K562 (cell line): ENCODE results near the gene ARHGAP8.

Source experiments
- ETV6 ChIP-seq, 3 experiments: fragments of 150-350 bp in 1 of 3; sonication (generic) in 1 of 3; formaldehyde crosslinking in 1 of 3; IDR thresholded peaks; 2 replicates each; pipeline versions ENCODE4 v1.6.1 to v1.8.0; 2014 to 2022; ENCODE audit warnings: borderline replicate concordance in 2 of 3, low read depth in 2 of 3, antibody characterized with exemption in 1 of 3, low read length in 1 of 3, mild to moderate bottlenecking in 1 of 3, missing genetic modification reagents in 1 of 3
- HCFC1 ChIP-seq: IDR thresholded peaks from 2 replicates; pipeline ENCODE4 v1.6.1; 2012; ENCODE audit warnings: low read depth, low read length, improper control_type of control experiment
- NFE2L1 ChIP-seq: fragments of 450-650 bp; IDR thresholded peaks from 2 replicates; pipeline ENCODE4 v1.6.1; 2016; ENCODE audit warnings: missing genetic modification characterization, low read depth, mild to moderate bottlenecking, missing compliant biosample characterization, moderate library complexity, borderline replicate concordance
- RBM22 ChIP-seq: fragments of 200-400 bp; formaldehyde crosslinking; IDR thresholded peaks from 2 replicates; pipeline ENCODE4 v1.6.1; 2018; ENCODE audit warnings: low read length, low read depth; ENCODE audit not compliant: poor library complexity, severe bottlenecking
- SMARCA5 ChIP-seq: fragments of 450-650 bp; IDR thresholded peaks from 2 replicates; pipeline ENCODE4 v1.6.1; 2016
- TF ChIP-seq, protein P1 (sequence below), 3 experiments: IDR thresholded peaks in 2 of 3; conservative IDR thresholded peaks in 1 of 3; 2 replicates each; pipeline ENCODE4 v1.5.1; 2011 to 2012; ENCODE audit warnings: low read length in 3 of 3, mild to moderate bottlenecking in 3 of 3, control low read depth in 2 of 3, improper control_type of control experiment in 1 of 3, inconsistent platforms in 1 of 3, low read depth in 1 of 3, mixed read lengths in 1 of 3, moderate library complexity in 1 of 3; ENCODE audit not compliant: insufficient read depth in 2 of 3
- TF ChIP-seq, protein P2 (sequence below): fragments of 250-450 bp; sonication (Bioruptor Pico); IDR thresholded peaks from 2 replicates; pipeline ENCODE4 v1.4.0; 2020; ENCODE audit warnings: mild to moderate bottlenecking

DNA sequence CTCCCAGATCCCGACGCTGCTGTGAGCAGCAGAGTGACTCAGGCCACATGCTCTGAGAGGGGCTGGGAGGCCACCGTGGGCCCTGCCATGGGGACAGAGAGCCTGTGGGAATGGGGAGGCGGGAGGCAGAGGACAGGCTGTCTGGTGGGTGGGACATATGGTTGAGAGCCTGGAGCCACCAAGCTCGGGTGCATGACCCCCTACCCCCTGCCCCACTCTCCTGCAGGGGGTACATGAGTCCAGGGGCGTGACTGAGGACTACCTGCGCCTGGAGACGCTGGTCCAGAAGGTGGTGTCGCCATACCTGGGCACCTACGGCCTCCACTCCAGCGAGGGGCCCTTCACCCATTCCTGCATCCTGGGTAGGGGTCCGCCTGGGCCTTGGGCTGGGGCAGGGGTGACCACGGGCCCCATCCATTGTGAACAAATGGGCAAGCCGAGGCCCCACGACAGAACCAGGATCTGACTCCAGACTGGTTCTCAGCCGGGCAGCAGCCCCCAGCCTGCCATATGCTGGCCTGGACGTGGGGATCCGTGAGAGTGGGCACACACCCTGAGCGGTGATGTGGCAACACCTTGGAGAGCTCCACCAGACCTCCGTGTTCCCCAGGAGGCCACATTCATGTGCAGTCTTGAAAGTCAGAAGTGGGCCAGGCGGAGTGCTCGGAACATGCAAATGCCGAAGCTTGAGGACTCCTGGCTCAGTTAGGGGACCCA is 17.4 kb upstream of the ARHGAP8 start:
- TF ChIP-seq RBM22 (no peak), SMARCA5 (no peak), NFE2L1 (tag) (no peak), ETV6 (IDR thresholded peaks at IDR 0.05; ENCODE audit: borderline replicate concordance in 1 of 2, low read depth in 2 of 2, low read length in 1 of 2) (no peak), ETV6 (CRISPR knock-in tag; IDR thresholded peaks at IDR 0.05; ENCODE audit: borderline replicate concordance) (no peak), HCFC1 (no peak)
- TF ChIP-seq, protein P1, sequence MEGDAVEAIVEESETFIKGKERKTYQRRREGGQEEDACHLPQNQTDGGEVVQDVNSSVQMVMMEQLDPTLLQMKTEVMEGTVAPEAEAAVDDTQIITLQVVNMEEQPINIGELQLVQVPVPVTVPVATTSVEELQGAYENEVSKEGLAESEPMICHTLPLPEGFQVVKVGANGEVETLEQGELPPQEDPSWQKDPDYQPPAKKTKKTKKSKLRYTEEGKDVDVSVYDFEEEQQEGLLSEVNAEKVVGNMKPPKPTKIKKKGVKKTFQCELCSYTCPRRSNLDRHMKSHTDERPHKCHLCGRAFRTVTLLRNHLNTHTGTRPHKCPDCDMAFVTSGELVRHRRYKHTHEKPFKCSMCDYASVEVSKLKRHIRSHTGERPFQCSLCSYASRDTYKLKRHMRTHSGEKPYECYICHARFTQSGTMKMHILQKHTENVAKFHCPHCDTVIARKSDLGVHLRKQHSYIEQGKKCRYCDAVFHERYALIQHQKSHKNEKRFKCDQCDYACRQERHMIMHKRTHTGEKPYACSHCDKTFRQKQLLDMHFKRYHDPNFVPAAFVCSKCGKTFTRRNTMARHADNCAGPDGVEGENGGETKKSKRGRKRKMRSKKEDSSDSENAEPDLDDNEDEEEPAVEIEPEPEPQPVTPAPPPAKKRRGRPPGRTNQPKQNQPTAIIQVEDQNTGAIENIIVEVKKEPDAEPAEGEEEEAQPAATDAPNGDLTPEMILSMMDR (IDR thresholded peaks at IDR 0.05 in 2 of 3, conservative IDR thresholded peaks at IDR 0.05 in 1 of 3; ENCODE audit: insufficient read depth in 2 of 3, low read depth in 1 of 3, low read length in 3 of 3), result no peak
- TF ChIP-seq, protein P2, sequence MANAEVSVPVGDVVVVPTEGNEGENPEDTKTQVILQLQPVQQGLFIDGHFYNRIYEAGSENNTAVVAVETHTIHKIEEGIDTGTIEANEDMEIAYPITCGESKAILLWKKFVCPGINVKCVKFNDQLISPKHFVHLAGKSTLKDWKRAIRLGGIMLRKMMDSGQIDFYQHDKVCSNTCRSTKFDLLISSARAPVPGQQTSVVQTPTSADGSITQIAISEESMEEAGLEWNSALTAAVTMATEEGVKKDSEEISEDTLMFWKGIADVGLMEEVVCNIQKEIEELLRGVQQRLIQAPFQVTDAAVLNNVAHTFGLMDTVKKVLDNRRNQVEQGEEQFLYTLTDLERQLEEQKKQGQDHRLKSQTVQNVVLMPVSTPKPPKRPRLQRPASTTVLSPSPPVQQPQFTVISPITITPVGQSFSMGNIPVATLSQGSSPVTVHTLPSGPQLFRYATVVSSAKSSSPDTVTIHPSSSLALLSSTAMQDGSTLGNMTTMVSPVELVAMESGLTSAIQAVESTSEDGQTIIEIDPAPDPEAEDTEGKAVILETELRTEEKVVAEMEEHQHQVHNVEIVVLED, result no peak
